ENCODE results near the gene TARDBP. TPM values are rescaled to one million over a fixed set of nuclear protein-coding genes. Genes with fewer than 3 reads are reported as not detected.

Gene TARDBP
- total RNA-seq, 1 donor from 2014 or later, result 112 TPM

GRCh38 chr1:10979483-10979920 lies 33.0 kb upstream of the TARDBP start:
- TF ChIP-seq CTCF (IDR thresholded peaks at IDR 0.05), result no peak
- ATAC-seq (peak; percentile 28), DNase-seq (no peak)
- Histone ChIP-seq H3K4me3 (no peak overlapping the region), H3K4me1 (peaks cover 8% of the 10 kb centered on the region), H3K9me3 (no peaks in the 10 kb centered on the region), H3K36me3 (no peaks in the 10 kb centered on the region), H3K27ac (no peak overlapping the region), H3K27me3 (no peaks in the 10 kb centered on the region)
- intact Hi-C loops (cut with DNase I), result no loop called here

GRCh38 chr1:10980094-10980577 lies 32.3 kb upstream of the TARDBP start:
- DNase-seq (peak; percentile 88), ATAC-seq (peak; percentile 95)
- Histone ChIP-seq H3K36me3 (no peaks in the 10 kb centered on the region), H3K9me3 (no peaks in the 10 kb centered on the region), H3K4me1 (peaks cover 8% of the 10 kb centered on the region), H3K4me3 (no peak overlapping the region), H3K27ac (no peak overlapping the region), H3K27me3 (no peaks in the 10 kb centered on the region)
- intact Hi-C loops (cut with DNase I), result no loop called here
- peak; percentile 39 for TF ChIP-seq CTCF (IDR thresholded peaks at IDR 0.05)

DNA sequence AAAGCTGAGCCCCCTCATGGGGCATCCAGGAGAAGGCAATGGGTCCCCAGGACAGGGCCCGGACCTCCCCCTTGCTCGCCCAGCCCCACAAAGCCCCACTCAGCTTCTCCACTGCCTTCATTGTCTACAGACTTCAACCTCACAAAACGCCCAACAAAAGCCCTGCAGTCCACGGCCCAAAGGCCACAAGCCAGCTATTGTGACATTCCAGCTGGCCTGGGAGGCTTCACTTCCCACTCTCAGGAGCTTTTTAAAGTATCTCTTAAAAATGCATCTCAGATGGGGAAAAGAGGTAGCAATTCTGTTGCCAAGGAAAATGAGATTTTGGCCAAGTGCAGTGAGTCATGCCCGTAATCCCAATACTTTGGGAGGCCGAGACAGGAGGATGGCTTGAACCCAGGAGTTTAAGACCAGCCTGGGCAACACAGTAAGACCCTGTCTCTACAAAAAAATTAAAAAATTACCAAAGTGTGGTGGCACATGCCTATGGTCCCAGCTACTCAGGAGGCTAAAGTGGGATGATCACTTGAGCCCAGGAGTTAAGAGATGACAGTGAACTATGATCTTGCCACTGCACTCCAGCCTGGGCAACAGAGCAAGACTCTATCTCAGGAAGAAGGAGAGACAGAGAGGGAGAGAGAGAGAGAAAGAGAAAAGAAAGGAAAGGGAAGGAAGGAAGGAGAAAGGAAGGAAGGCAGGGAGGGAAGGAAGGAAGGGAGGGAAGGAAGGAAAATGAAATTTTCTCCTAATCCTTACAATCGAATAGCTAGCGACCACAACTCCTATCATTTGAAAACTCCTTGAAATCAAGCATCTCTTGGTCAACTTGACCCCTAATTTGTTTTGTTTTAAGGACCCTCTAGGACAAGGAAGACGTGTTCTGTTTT lies 31.4 kb upstream of the TARDBP start:
- peaks cover 8% of the 10 kb centered on the region for H3K4me1 ChIP-seq
- H3K27ac ChIP-seq, result no peak overlapping the region
- peaks cover 6% of the 10 kb centered on the region for H3K27me3 ChIP-seq
- H3K9me3 ChIP-seq, result no peaks in the 10 kb centered on the region
- no peak for TF ChIP-seq CTCF (IDR thresholded peaks at IDR 0.05)
- no peaks in the 10 kb centered on the region for H3K36me3 ChIP-seq
- ATAC-seq, result no peak
- intact Hi-C loops (cut with DNase I), result no loop called here
- no peak overlapping the region for H3K4me3 ChIP-seq
- DNase-seq, result no peak

DNA sequence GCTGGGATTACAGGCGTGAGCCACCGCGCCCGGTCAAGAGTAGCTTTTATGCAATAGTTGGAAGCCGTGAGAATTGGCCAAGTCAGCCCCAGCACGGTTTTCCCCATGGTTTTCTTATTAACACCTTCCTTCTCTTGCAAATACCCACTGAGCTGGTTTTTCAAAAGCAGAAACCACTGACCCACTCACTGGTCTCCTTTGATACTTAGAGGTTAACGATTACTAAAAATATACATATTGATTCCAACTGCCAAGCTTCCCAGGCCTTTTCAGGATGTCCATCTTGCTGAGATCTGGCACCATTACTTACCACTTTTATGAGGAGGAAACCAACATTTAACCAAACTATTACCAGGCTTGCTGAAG lies 25.9 kb upstream of the TARDBP start:
- Histone ChIP-seq H3K27me3 (peaks cover 6% of the 10 kb centered on the region), H3K9me3 (no peaks in the 10 kb centered on the region), H3K36me3 (no peaks in the 10 kb centered on the region), H3K4me1 (no peaks in the 10 kb centered on the region), H3K27ac (no peak overlapping the region), H3K4me3 (no peak overlapping the region)
- intact Hi-C loops (cut with DNase I), result no loop called here
- TF ChIP-seq CTCF (IDR thresholded peaks at IDR 0.05), result no peak
- DNase-seq (no peak), ATAC-seq (no peak)

- intact Hi-C loops (cut with DNase I), result no loop called here
- no peak for TF ChIP-seq CTCF (IDR thresholded peaks at IDR 0.05)
These were observed 24.5 kb upstream of the TARDBP start for GRCh38 chr1:10987840-10988417.

More at GRCh38 chr1:10987840-10988417, 24.5 kb upstream of the TARDBP start:
- H3K36me3 ChIP-seq, result no peaks in the 10 kb centered on the region
- H3K4me3 ChIP-seq, result no peak overlapping the region
- DNase-seq, result no peak
- H3K27me3 ChIP-seq, result peaks cover 6% of the 10 kb centered on the region
- no peak for ATAC-seq
- H3K9me3 ChIP-seq, result no peaks in the 10 kb centered on the region
- no peak overlapping the region for H3K27ac ChIP-seq
- H3K4me1 ChIP-seq, result no peaks in the 10 kb centered on the region
